ENCODE results near the gene GAL3ST1. TPM values are rescaled to one million over a fixed set of nuclear protein-coding genes. Genes with fewer than 3 reads are reported as not detected.

Gene GAL3ST1
- total RNA-seq, 1 experiment from 2014 or later: 2.1 TPM

DNA sequence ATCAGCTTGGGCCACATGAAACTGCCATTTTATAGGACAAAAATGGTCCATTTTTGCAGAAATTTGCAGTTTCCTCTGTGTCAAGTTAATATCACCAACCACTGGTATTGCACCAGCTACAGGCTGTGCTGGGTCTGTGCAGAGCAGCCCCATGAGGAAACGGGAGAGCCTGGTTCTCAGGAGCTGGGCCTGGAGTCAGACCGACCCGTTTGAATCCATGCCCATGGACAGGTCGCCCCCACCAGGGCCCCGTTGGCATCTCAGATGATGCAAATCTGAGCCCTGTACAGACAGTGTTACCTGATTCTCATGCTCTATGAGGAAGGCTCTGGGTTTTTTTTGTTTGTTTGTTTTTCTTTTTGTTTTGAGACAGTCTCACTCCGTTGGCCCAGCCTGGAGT is 18.1 kb downstream of the GAL3ST1 start:
- peak; percentile 63 for ATAC-seq

More for the DNA sequence above, 18.1 kb downstream of the GAL3ST1 start:
- no peaks in the 10 kb centered on the region for H3K27me3 ChIP-seq (ENCODE audit: insufficient read depth, low read length)
- H4K20me1 ChIP-seq (ENCODE audit: insufficient read depth): no peaks in the 10 kb centered on the region
- intact Hi-C loops (cut with micrococcal nuclease): no loop called here
- H3K4me1 ChIP-seq (ENCODE audit: control insufficient read depth in 1 of 2, insufficient read depth in 2 of 2, low read length in 2 of 2): peaks cover 2 to 12% of the 10 kb centered on the region in 2 experiments; a peak in 3 of 4 replicates
- no peak overlapping the region for H3K27ac ChIP-seq (ENCODE audit: low read depth, low read length)
- no peak for DNase-seq (ENCODE audit: low read depth, low spot score)
- POLR2A ChIA-PET: interaction anchor here (0.6 kb wide), 1 partner anchor 162 kb away, joined by 3 read pairs; no protein-coding TSS in a partner anchor
- no peaks in the 10 kb centered on the region for H3K36me3 ChIP-seq (ENCODE audit: control insufficient read depth in 1 of 2, insufficient read depth in 2 of 2, low read length in 2 of 2)
- no peak overlapping the region for H2AFZ ChIP-seq (ENCODE audit: low read depth, low read length, poor library complexity, severe bottlenecking)
- H3K9me3 ChIP-seq (ENCODE audit: control insufficient read depth in 1 of 2, insufficient read depth in 1 of 2, low read depth in 1 of 2, low read length in 2 of 2): no peaks in the 10 kb centered on the region
- no peaks in the 10 kb centered on the region for H3K9me2 ChIP-seq (ENCODE audit: insufficient read depth)
- no peak overlapping the region for H3K4me2 ChIP-seq (ENCODE audit: low read length)
- no peak overlapping the region for H3K9ac ChIP-seq (ENCODE audit: low read length)
- no peak for TF ChIP-seq JUND (IDR thresholded peaks at IDR 0.05)
- TF ChIP-seq RAD21 (IDR thresholded peaks at IDR 0.05; ENCODE audit: low read depth): peak; percentile 49
- no peak for TF ChIP-seq SP1 (IDR thresholded peaks at IDR 0.05; ENCODE audit: low read depth)
- TF ChIP-seq, protein P1, sequence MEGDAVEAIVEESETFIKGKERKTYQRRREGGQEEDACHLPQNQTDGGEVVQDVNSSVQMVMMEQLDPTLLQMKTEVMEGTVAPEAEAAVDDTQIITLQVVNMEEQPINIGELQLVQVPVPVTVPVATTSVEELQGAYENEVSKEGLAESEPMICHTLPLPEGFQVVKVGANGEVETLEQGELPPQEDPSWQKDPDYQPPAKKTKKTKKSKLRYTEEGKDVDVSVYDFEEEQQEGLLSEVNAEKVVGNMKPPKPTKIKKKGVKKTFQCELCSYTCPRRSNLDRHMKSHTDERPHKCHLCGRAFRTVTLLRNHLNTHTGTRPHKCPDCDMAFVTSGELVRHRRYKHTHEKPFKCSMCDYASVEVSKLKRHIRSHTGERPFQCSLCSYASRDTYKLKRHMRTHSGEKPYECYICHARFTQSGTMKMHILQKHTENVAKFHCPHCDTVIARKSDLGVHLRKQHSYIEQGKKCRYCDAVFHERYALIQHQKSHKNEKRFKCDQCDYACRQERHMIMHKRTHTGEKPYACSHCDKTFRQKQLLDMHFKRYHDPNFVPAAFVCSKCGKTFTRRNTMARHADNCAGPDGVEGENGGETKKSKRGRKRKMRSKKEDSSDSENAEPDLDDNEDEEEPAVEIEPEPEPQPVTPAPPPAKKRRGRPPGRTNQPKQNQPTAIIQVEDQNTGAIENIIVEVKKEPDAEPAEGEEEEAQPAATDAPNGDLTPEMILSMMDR (IDR thresholded peaks at IDR 0.05 in 2 of 3, conservative IDR thresholded peaks at IDR 0.05 in 1 of 3; ENCODE audit: borderline replicate concordance in 1 of 3, insufficient read depth in 1 of 3, low read depth in 2 of 3, low read length in 2 of 3): peak; percentile 16 to 35 (median 35); a peak in 4 of 6 replicates
- no peak for TF ChIP-seq FOSL1 (IDR thresholded peaks at IDR 0.05; ENCODE audit: low read depth)
- no peak for TF ChIP-seq EZH2phosphoT487 (IDR thresholded peaks at IDR 0.05; ENCODE audit: borderline replicate concordance)
- no peaks in the 10 kb centered on the region for H3K79me2 ChIP-seq (ENCODE audit: insufficient read depth, low read length)
- RAD21 ChIA-PET (ENCODE audit: low non-redundant PET in 1 of 2, low total read pairs in 2 of 2, uncharacterized antibody in 2 of 2, unreplicated experiment in 2 of 2): no interaction called here
- CTCF ChIA-PET: interaction anchor here (0.5 to 1.4 kb wide), 3 partner anchors 48 to 111 kb away, joined by 3 to 6 read pairs (median 5); partner anchors contain the start of gene TCN2
- no TSS peak for BruUV-seq (replicated peaks)
- H3K4me3 ChIP-seq (replicated peaks in 1 of 2; ENCODE audit: low read depth in 1 of 2, low read length in 2 of 2): no peak overlapping the region
